GM12864 (cell line): ENCODE measurements around the gene OR52N4.
"Not testable (repeated sequence)": the region's sequence is repeated elsewhere in the genome, so short reads cannot be mapped to it uniquely, and the experiment has no call there.

ENCODE experiments used
- DNase-seq: peaks from one replicate; pipeline ENCODE4 v3.0.0-alpha.2; 2011; ENCODE audit warnings: low read depth
- H3K4me3 ChIP-seq: 2 replicates; pipeline ENCODE4 v1.5.1; 2011; ENCODE audit warnings: mild to moderate bottlenecking, low read depth, low read length, control low read depth
- CTCF ChIP-seq: IDR thresholded peaks from 2 replicates; pipeline ENCODE4 v1.5.1; 2011; ENCODE audit warnings: low read depth, mild to moderate bottlenecking, moderate library complexity, low read length, control low read depth, inconsistent platforms; ENCODE audit errors: missing control alignments

Gene OR52N4

GRCh38 chr11:5753943-5754342 is at the start of gene OR52N4:
TSS of gene OR52N4 (plus strand) at chr11:5754243. CDS start at chr11:5754741, 498 bp downstream.
- TF ChIP-seq CTCF, result no peak
- H3K4me3 ChIP-seq, result no peak within 1 kb of the TSS
- no peak for DNase-seq

- no peak overlapping the region for H3K4me3 ChIP-seq
- DNase-seq, result no peak
- no peak for TF ChIP-seq CTCF
Observed at GRCh38 chr11:5705688-5706087, 48.4 kb upstream of the OR52N4 start.

GRCh38 chr11:5712507-5712906 is 41.5 kb upstream of the OR52N4 start:
- no peak for DNase-seq
- TF ChIP-seq CTCF, result peak; percentile 43

GRCh38 chr11:5713695-5714094 is 40.3 kb upstream of the OR52N4 start:
- no peak for DNase-seq
- no peak for TF ChIP-seq CTCF

More at GRCh38 chr11:5712507-5712906, 41.5 kb upstream of the OR52N4 start:
- H3K4me3 ChIP-seq, result no peak overlapping the region

GRCh38 chr11:5716518-5716917 is 37.5 kb upstream of the OR52N4 start:
- H3K4me3 ChIP-seq, DNase-seq: not testable (repeated sequence)

More at GRCh38 chr11:5713695-5714094, 40.3 kb upstream of the OR52N4 start:
- H3K4me3 ChIP-seq, result no peak overlapping the region

GRCh38 chr11:5719703-5720495 is 34.1 kb upstream of the OR52N4 start:
- no peak for TF ChIP-seq CTCF
- DNase-seq, result no peak
- H3K4me3 ChIP-seq, result no peak overlapping the region

- H3K4me3 ChIP-seq, result no peak overlapping the region
- no peak for TF ChIP-seq CTCF
- no peak for DNase-seq
Observed at GRCh38 chr11:5722622-5723021, 31.4 kb upstream of the OR52N4 start.
